Measurements from ENCODE around the gene TNPO2.

Gene TNPO2

DNA sequence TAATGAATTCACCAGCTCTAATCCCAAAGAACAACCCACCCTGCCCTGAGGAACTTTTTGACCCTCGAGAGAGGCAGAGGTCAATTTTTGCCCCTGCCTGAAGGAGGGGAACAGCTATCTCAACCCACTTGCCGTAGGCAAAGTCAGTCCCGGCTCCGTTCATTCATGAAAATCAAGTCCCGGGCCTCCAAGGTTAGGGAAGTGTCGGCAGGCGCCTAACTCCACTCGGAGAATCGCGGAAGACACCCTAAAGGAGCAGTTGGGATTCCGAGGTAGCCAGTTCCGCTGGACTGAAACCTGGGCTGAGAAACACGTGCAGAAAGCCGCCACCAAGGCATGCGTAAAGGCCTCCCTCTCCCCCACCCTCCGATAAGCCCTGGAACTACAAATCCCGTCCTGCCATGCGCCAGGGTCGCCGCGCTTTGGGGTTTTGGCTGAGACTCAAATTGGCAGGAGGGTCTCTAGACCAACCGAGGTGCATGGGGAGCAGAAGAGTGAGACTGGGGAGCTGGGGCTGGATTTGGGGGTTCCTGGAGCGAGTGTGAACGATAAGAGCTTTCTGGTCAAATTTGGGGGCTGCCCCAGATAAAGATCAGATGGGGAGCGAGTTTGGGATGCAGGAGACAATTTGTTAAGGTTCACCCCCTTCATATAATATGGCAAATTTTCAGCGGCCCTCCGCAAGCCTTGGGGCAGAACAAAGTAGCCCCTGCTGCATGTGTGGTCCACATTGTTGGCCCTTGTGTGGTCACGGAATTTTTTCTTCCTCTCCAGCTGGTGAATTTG, at the start of gene TNPO2:
Gene TNPO2, minus strand, starts transcription at position 292 of the 786 bp plus-strand sequence. CDS start 2,955 bp downstream, outside the sequence.
- DNase-seq (ENCODE audit: low read depth): peak; percentile 71

DNA sequence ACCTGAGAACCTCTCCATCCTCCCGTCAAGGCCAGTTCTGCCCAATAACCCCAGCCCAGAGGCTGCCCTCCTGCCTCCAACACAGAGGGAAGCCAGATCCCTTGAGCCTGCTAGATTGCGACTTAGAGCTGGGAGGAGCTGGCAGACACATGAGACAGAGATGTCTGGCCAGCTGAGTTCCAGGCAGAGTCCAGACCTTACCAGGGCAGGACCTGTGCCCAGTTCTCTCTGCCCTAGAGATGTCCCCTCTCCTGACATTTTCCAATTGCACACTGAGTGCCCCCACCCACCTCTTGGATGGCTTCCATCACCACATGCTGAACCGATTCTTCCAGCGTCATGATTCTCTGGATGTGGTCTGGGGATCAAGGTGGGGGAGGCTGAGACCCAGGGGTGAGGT, 48.6 kb upstream of the TNPO2 start:
- no peak for DNase-seq (ENCODE audit: low read depth)

DNA sequence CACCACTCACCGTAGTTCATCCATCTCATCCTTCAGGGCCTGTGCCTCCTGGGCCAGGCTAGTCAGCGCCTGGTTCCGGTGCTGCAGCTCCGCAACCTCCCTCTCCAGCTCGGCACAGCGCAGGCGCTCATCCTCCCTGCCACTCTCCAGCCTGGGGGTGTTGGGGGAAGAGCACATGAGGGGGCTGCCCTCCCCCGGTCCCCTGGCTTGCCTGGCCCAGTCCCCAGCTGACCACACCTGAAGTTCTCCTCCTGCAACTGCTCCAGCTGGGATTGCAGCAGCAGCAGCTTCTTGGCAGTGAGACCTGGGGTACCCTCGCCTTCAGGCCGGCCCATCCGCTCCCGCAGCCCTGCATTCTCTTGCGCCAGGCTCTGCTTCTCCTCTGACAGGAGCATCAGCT, 47.2 kb upstream of the TNPO2 start:
- DNase-seq (ENCODE audit: low read depth): no peak

DNA sequence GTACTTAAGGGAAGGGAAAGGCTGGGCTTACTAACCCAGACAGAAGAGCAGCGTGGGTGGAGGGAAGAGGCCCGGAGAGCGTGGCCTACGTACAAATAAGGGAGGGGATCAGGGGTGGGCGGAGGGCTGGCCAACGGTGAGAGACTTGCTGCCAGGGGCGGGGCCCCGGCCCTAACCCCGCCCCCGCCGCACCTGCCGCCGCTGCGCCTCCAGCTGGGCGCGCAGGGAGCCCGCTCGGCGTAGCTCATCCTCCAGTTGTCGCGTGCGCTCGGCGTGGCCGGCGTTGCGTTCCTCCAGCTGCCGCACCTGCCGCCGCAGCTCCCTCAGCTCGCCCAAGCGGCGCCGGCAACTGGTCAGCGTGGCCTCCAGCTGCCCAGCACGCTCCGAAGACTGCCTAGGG, 46.0 kb upstream of the TNPO2 start:
- no peak for DNase-seq (ENCODE audit: low read depth)

DNA sequence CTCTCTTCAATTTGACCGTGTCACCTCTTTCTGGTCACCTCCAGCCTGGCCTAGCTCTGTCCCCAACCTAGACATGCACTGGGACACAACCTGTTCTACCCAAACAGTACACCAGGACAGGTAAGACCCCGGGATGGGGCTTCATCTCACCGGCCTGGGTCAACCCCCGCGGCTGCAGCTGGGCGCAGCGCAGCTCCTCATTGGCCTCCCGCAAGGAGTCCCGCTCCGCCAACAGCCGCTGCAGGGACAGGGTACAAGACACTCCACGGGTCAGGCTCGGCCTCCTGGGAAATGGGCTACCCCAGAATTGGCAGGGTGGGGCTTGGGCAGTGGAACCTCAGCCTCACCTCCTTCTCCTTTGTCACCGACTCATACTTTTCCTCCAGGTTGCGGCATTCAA, 43.9 kb upstream of the TNPO2 start:
- no peak for DNase-seq (ENCODE audit: low read depth)

DNA sequence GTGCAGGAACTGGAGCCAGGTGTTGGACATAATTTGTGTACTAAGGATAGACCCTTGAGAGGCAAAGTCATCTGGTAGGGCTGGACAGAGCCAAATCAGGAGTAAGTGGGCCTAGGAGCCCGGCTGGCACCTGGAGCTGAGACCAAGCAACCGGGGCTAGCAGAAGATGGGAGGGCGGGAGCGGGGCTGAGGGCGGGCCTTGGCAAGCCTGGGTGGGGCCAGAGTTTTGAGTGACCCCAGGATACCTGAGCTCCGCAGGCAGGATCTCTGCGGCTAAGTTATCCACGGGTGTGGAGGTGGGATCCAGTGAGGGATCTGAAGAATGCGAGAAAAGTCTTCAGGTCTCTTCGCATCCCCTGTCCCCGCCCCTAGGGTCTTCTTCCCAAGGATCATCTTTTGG, 43.4 kb upstream of the TNPO2 start:
- no peak for DNase-seq (ENCODE audit: low read depth)

DNA sequence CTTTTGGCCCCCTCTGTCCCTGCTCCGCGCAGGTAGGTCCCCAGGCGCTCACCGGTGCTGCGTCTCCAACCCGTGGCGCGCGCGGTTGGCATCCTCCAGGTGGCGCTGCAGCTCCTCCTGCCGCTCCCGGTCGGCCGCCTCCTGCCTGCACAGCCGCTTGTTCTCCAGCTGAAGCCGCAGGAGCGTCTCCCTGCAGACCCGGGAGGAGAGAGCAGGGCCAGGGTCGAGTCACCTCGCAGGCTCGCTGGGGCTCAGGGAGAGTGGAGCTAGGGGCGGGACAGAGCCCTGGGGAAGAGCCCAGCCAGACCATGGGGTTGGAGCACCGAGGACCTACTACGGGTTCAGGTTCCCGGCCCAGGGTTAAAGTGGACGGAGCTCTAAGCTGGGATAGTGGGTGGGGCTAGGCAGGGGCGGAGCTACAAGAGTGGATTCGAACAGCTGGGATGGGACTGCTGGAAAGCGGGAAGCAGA, 42.4 kb upstream of the TNPO2 start:
- DNase-seq (ENCODE audit: low read depth): peak; percentile 83

DNA sequence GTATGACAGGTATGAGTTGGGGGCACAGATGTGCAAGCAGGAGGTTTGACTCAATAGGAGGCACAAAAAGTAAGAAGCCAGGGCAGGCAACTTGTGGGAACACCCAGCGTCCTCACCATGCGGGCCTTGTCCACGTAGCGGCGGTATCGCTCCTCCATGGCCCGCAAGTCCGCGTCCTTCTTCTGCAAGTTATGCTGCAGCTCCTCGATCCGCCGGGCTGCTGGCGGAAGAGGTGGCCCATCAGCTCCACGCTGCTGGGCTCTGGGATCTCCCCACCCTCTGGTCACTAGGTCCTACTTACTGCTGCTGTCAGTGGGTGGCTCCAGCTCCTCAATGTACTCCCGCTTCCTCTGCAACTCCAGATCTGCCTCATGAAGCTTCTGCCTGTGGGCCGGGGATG, 41.0 kb upstream of the TNPO2 start:
- no peak for DNase-seq (ENCODE audit: low read depth)

DNA sequence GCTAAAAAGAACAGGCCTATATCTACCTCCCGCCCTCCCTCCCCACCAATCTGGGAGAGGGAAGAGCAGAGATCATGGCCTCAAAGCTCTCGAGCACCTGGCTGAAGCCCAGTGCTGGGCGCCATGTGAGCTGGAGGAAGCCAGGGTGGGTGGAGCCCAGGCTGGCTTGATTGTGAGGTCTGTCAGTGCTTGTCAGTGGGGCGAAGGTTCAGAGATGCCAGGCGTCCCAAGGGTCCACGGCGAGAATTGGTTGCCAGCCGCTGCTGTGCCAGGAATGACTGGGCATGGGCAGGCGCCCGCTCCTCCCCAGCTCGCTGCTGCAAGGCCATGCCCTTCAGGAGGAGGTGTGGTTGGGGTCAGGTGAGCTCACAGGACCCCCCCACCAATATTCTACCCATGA, 39.4 kb upstream of the TNPO2 start:
- no peak for DNase-seq (ENCODE audit: low read depth)

DNA sequence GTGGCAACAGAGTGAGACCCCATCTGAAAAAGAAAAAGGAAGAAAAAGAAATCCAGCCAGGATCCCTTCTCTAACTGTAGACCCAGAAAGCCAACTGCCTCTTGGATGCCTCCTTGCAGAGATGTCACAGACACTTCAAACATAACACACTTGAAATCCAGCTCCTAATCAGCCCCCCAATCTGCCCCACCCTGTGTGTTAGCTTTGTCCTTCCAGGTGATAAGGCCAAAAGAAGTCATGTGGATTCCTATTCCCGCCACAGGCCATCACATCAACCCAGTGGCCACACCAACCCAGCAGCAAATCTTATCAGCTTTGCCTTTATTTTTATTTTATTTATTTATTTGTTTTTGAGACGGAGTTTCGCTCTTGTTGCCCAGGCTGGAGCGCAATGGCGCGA, 36.0 kb upstream of the TNPO2 start:
- DNase-seq (ENCODE audit: low read depth): no peak

DNA sequence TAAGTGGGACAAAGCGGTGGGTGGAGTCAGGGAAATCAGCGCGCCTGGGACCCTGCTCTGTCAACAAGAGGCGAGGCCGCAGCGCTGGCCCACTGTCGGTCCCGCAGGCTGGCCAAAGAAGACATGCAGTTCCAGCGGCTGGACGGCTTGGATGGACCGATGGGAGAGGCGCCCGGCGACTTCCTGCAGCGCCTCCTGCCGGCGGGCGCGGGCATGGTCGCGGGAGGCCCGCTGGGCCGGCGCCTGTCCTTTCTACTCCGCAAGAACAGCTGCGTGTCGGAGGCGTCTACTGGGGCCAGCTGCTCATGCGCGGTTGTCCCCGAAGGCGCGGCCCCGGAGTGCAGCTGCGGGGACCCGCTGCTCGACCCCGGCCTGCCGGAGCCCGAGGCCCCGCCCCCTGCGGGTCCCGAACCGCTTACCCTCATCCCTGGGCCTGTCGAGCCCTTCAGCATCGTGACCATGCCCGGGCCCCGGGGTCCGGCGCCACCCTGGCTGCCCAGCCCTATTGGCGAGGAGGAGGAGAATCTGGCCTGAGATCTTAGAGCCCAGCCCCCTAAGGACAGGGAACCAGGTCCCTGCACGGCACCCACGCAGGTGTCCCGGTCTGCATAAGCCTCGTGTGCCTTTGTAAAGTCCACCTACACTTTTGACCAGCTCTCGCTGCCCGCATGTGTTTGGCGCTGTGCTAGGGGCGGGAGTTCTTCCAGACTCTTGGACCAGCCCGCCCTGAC, 34.0 kb upstream of the TNPO2 start:
- peak; percentile 77 for DNase-seq (ENCODE audit: low read depth)

DNA sequence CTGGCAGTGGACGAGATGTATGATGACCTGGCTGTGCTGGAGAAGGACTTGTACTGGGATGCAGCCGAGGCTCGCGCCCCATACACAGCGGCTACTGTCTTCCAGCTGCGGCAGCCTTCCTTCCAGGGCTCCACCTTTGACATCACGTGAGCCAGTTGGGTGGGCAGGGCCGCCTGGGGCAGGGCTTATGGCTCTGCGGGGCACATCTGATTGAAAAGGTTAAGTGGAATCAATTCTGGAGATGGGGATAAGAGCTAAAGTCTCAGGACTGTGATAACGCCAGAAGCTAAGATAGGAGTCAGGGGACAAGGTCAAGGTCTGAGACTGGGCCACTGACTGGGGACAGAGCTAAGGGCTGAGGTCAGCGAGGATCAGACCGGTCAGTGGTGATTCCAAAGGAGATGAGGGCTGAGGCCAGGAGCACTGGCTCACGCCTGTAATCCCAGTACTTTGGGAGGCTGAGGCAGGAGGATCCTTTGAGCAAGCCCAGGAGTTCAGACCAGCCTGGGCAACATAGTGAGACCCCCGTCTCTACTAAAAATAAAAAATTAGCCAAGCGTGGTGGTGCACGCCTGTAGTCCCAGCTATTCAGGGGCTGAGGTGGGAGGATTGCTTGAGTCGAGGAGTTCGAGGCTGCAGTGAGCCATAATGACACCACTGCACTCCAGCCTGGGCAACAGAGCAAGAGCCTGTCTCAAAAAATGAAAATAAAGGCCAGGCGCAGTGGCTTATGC, 32.6 kb upstream of the TNPO2 start:
- DNase-seq (ENCODE audit: low read depth): no peak

DNA sequence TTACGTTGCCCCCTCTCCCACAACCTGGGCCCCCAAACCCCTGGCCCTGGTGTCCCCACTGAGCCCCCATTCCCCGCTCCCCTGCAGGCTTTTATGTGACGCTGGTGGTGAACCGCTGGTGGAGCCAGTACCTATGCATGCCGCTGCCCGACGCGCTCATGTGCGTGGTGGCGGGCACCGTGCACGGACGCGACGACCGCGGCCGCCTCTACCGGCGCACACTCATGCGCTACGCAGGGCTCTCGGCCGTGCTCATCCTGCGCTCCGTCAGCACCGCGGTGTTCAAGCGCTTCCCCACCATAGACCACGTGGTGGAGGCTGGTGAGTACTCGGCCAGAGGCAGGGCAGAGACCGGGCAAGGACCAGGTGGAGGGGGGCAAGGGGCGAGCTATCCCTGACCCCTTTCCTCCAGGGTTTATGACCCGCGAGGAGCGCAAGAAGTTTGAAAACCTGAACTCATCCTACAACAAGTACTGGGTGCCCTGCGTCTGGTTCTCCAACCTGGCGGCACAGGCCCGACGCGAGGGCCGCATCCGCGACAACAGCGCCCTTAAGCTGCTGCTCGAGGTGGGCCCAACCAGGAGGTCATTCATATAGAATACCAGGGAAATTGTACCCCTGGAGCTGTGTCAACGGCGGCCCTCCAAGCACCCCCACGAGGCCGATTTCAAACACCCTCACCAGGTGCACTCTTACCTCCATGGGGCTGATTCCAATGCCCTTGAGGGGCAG, 30.9 kb upstream of the TNPO2 start:
- DNase-seq (ENCODE audit: low read depth): no peak

DNA sequence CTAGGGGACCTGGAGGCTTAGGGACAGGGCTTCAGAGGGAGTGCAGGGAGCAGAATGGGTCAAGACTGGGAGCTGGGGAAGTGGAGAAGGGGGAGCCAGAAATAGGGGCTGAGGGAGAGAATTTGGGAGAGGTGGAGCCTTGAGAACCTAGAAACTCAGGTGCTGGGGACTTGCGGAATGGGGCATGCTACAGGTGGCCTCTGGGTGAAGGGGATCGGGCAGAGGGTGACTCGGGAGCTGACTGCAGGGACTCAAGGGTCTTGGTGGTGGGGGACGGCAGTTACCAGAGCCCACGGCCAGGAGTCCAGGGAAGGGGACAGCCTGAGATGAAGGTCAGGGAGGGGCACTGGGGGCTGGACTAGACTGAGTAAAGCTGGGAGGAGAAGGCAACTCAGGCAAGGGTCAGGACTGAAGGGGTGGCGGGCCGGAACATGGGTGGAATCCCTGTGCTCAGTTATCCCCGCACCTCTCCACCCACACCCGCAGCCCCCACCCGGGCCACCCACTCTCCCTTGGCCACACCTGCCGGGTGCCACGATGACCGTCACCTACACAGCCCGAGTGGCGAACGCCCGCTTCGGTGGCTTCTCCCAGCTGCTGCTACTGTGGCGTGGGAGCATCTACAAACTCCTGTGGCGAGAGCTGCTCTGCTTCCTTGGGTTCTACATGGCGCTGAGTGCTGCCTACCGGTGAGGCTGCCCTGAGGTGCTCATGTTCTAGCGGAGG, 28.5 kb upstream of the TNPO2 start:
- no peak for DNase-seq (ENCODE audit: low read depth)

DNA sequence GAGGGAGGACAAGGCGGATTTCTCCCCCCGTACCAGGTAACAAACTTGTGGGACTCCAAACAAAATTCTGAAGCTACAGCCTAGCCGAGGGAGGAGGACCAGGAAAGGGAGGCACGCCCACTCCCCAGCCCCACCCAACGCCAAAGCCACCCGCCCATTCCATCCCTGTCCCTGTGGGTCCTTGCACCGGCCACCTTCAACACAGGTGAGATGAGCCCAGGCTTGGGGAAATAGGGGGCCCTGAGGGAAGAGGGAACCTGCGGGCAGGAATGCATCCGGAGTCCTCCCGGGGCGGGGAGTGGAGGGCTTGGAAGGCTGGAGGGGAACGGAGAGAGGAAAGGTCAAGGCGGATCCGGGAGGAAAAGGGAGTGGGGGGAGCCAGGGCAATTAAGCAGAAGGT, 27.9 kb upstream of the TNPO2 start, which contains the start of gene BEST2:
Gene BEST2, plus strand, starts transcription at position 157 of the 400 bp plus-strand sequence. CDS start 802 bp downstream, outside the sequence.
- DNase-seq (ENCODE audit: low read depth): no peak

DNA sequence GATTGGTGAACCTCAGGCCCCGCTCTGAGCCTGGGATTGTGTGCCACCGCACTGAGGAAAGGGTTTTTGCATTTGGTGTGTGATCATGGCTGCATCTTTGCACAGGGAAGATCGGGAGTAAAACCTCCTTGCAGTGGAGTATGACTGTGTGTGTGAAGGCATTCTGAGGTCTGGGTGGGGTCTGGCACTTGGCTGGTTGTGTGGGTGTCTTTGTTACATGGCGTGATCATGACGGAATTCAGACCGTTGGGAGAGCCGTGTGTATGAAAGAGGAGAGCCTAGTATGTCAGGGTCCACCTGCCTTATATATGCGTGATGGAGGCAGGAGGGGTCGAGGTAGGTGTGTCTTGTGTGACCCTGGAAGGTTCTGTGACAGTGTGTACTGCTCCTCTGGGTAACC, 27.1 kb upstream of the TNPO2 start:
- no peak for DNase-seq (ENCODE audit: low read depth)

DNA sequence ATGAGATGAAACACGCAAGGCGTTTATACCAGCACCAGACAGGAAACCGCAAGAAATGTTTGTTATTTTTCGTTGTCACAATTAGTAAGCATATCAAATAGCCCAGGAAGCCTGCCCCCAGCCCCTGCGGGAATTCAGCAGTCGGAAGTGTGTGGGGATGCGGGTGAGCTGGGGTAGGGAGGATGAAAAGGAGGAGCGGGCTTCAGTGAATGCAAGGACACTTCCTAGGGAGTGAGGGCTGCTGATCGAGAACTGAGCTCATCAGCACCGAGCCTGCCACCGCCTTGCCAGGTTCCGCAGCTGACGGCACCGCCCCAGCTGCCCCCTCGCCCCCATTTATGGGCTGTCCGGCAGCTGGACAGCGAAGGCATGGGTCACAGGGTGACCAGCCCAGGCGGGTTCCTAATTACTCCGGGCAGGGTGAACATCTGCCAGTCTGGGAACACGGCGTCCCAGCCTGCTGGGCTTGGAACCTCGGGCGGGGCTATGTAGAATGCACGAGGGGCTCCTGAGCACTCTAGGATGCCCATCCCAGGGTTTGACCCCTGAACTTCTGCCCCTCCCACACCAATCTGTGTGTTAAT, 26.3 kb upstream of the TNPO2 start:
- DNase-seq (ENCODE audit: low read depth): peak; percentile 74

DNA sequence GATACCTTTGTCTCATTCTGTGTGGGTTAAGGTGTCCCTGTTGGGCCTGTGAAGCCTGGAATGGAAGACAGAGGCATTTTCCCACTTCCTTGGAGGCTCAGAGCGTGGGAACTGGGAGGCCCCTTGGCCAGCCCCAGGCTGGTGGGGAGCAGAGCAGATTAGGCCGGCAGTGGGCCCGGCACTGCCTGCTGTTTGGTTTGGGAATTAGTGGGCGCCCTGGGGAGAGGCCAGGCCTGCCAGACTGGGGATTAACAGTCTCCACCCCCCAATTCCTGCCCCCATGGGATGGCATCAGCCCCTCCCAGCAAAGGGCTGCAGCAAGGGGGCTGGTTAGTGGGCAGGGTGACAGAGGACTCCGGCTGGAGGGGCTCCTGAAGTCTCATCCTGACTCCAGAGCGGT, 24.8 kb upstream of the TNPO2 start:
- no peak for DNase-seq (ENCODE audit: low read depth)

DNA sequence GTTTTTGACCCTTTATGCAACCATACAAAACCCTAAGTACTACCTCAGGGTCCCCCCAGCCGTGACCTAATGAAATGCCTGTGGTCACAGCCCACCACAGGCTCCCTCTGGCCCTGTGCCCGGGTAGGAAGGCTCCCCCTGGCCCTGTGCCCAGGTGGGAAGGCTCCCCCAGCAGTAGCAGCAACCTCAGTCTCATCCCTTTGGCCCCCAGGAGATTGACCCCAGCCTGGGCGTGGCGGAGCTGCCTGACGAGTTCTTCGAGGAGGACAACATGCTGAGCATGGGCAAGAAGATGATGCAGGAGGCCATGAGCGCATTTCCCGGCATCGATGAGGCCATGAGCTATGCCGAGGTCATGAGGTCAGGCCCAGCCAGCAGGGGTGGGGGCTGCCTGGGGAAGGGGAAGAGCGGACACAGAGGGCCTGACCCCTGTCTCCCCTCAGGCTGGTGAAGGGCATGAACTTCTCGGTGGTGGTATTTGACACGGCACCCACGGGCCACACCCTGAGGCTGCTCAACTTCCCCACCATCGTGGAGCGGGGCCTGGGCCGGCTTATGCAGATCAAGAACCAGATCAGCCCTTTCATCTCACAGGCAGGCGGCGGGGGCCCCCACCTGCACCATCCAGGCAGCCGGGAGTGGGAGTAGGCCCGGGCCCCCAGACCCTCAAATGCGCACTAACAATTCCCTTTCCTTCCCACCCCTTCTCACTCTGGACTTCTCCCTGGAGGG, 21.6 kb upstream of the TNPO2 start:
- peak; percentile 77 for DNase-seq (ENCODE audit: low read depth)

DNA sequence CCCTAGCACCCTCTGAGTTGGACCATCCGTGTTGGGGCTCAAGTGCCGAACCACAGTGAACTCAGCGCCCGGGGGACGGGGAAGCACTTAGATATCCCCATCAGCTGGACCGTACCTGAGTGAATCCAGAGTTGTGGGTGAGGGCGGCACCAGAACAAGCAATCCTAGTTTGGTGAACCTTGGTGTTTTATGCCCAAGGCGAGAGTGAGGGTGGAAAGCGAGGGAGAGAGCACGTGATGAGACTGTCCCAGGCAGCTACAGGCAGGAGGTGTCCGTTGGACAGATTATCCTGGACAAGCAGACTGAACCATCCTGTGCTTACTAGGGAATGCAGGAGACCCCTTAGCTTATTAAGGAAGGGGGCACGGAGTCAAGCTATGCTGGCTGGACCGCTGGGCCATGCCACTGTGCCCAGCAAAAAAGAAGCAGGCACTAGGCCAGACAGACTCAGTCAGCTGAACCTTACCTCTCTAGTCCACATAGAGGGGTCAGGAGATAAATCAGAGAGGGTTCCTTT, 14.2 kb upstream of the TNPO2 start:
- no peak for DNase-seq (ENCODE audit: low read depth)
